ENCODE data around the gene PEX11G.

The PEX11G gene

GRCh38 chr19:7512400-7512851, 23.6 kb upstream of the PEX11G start:
- Histone ChIP-seq H4K20me1 (ENCODE audit: control insufficient read depth, insufficient read depth, low read depth, low read length) (no peaks in the 10 kb centered on the region), H3F3A (ENCODE audit: control insufficient read depth, insufficient read depth) (no peaks in the 10 kb centered on the region), H3K9me2 (replicated peaks; ENCODE audit: control insufficient read depth, low read length) (no peaks in the 10 kb centered on the region), H3K9me3 (ENCODE audit: control insufficient read depth, insufficient read depth, low read length) (no peaks in the 10 kb centered on the region), H3K4me3 (ENCODE audit: low read length) (no peak overlapping the region), H3K4me1 (ENCODE audit: control insufficient read depth, low read length) (peaks cover 3% of the 10 kb centered on the region; the same call in 1 of the 2 replicates), H3K36me3 (ENCODE audit: control insufficient read depth, low read length) (no peaks in the 10 kb centered on the region), H3K79me2 (ENCODE audit: control insufficient read depth, low read length) (no peaks in the 10 kb centered on the region), H3K4me2 (ENCODE audit: low read length) (no peak overlapping the region), H3K27me3 (ENCODE audit: control insufficient read depth, low read length) (peaks cover 41% of the 10 kb centered on the region), H3K27ac (ENCODE audit: low read depth, low read length) (no peak overlapping the region)
- TF ChIP-seq CTCF (IDR thresholded peaks at IDR 0.05; ENCODE audit: low read depth, low read length, poor library complexity, severe bottlenecking) (no peak), EZH2phosphoT487 (IDR thresholded peaks at IDR 0.05; ENCODE audit: borderline replicate concordance, low read length) (no peak)

- H3K4me1 ChIP-seq (ENCODE audit: control insufficient read depth, low read length): peaks cover 12% of the 10 kb centered on the region
- TF ChIP-seq CTCF (IDR thresholded peaks at IDR 0.05; ENCODE audit: low read depth, low read length, poor library complexity, severe bottlenecking) (no peak), EZH2phosphoT487 (IDR thresholded peaks at IDR 0.05; ENCODE audit: borderline replicate concordance, low read length) (no peak)
- no peak overlapping the region for H3K27ac ChIP-seq (ENCODE audit: low read depth, low read length)
- H4K20me1 ChIP-seq (ENCODE audit: control insufficient read depth, insufficient read depth, low read depth, low read length): no peaks in the 10 kb centered on the region
- H3F3A ChIP-seq (ENCODE audit: control insufficient read depth, insufficient read depth): 0 out of 2 replicates have a peak, but pooled peaks cover 4% of the 10 kb centered on the region
- no peak overlapping the region for H3K4me2 ChIP-seq (ENCODE audit: low read length)
- peaks cover 18% of the 10 kb centered on the region for H3K27me3 ChIP-seq (ENCODE audit: control insufficient read depth, low read length)
- no peak overlapping the region for H3K4me3 ChIP-seq (ENCODE audit: low read length)
- H3K9me2 ChIP-seq (replicated peaks; ENCODE audit: control insufficient read depth, low read length): no peaks in the 10 kb centered on the region
- no peaks in the 10 kb centered on the region for H3K9me3 ChIP-seq (ENCODE audit: control insufficient read depth, insufficient read depth, low read length)
- H3K36me3 ChIP-seq (ENCODE audit: control insufficient read depth, low read length): no peaks in the 10 kb centered on the region
- no peaks in the 10 kb centered on the region for H3K79me2 ChIP-seq (ENCODE audit: control insufficient read depth, low read length)
Observed at GRCh38 chr19:7509625-7510024, 20.8 kb upstream of the PEX11G start.

- Histone ChIP-seq H3K27me3 (ENCODE audit: control insufficient read depth, low read length) (peaks cover 9% of the 10 kb centered on the region; the same call in 1 of the 2 replicates), H3F3A (ENCODE audit: control insufficient read depth, insufficient read depth) (0 out of 2 replicates have a peak, but pooled peaks cover 4% of the 10 kb centered on the region), H4K20me1 (ENCODE audit: control insufficient read depth, insufficient read depth, low read depth, low read length) (no peaks in the 10 kb centered on the region), H3K36me3 (ENCODE audit: control insufficient read depth, low read length) (no peaks in the 10 kb centered on the region), H3K4me2 (ENCODE audit: low read length) (no peak overlapping the region), H3K27ac (ENCODE audit: low read depth, low read length) (no peak overlapping the region), H3K79me2 (ENCODE audit: control insufficient read depth, low read length) (no peaks in the 10 kb centered on the region), H3K4me1 (ENCODE audit: control insufficient read depth, low read length) (peaks cover 12% of the 10 kb centered on the region), H3K4me3 (ENCODE audit: low read length) (no peak overlapping the region), H3K9me3 (ENCODE audit: control insufficient read depth, insufficient read depth, low read length) (no peaks in the 10 kb centered on the region), H3K9me2 (replicated peaks; ENCODE audit: control insufficient read depth, low read length) (no peaks in the 10 kb centered on the region)
- TF ChIP-seq EZH2phosphoT487 (IDR thresholded peaks at IDR 0.05; ENCODE audit: borderline replicate concordance, low read length) (no peak), CTCF (IDR thresholded peaks at IDR 0.05; ENCODE audit: low read depth, low read length, poor library complexity, severe bottlenecking) (no peak)
Observed at GRCh38 chr19:7507884-7508283, 19.0 kb upstream of the PEX11G start.
